Esophagus muscularis mucosa (tissue), 4 donors: ENCODE data around the gene ARID5A. TPM values are rescaled to one million over a fixed set of nuclear protein-coding genes. Genes with fewer than 3 reads are reported as not detected.
A peak's percentile ranks its signal among the peaks of the same experiment; 100 is the strongest.

Source experiments
- DNase-seq: peaks from one replicate; pipeline ENCODE4 v3.0.0-alpha.2; 2017; ENCODE audit errors: extremely low spot score
- H3K27ac ChIP-seq, 4 donors: fragments of 200-600 bp; sonication (generic); replicated peaks in 1 of 4; 1 replicate in 3 of 4; 2 replicates in 1 of 4; pipeline ENCODE4 v1.5.1; 2016 to 2019; ENCODE audit warnings: mild to moderate bottlenecking in 1 of 4
- H3K27me3 ChIP-seq, 4 donors: fragments of 200-600 bp; sonication (generic); one replicate each; pipeline versions ENCODE4 v1.5.1 to v1.6.0; 2016 to 2019
- H3K36me3 ChIP-seq, 4 donors: fragments of 200-600 bp; sonication (generic); one replicate each; pipeline ENCODE4 v1.5.1; 2016 to 2019
- H3K4me1 ChIP-seq, 4 donors: fragments of 200-600 bp; sonication (generic); one replicate each; pipeline ENCODE4 v1.5.1; 2016 to 2019
- H3K4me3 ChIP-seq, 4 donors: fragments of 200-600 bp; sonication (generic); 1 replicate in 2 of 4; 2 replicates in 2 of 4; pipeline ENCODE4 v1.5.1; 2016 to 2019; ENCODE audit warnings: mild to moderate bottlenecking in 4 of 4, moderate library complexity in 1 of 4
- H3K9me3 ChIP-seq, 4 donors: fragments of 200-600 bp; sonication (generic); 1 replicate in 3 of 4; 2 replicates in 1 of 4; pipeline ENCODE4 v1.5.1; 2016 to 2019
- EP300 ChIP-seq: sonication (generic); formaldehyde crosslinking; IDR thresholded peaks from one replicate; pipeline ENCODE4 v1.6.1; 2017; ENCODE audit warnings: antibody characterized with exemption
- POLR2A ChIP-seq: fragments of 450-650 bp; IDR thresholded peaks from one replicate; pipeline ENCODE4 v1.6.1; 2017; ENCODE audit warnings: antibody characterized with exemption, moderate library complexity, mild to moderate bottlenecking, low read depth
- POLR2AphosphoS5 ChIP-seq, 2 donors: sonication (generic); formaldehyde crosslinking; IDR thresholded peaks; one replicate each; pipeline ENCODE4 v1.6.1; 2017; ENCODE audit warnings: antibody characterized with exemption in 2 of 2
- WGBS: methylation state at CpG from one replicate; pipeline ENCODE4 v1.1.5; 2018; 5-methylcytosine and 5-hydroxymethylcytosine counted together
- intact Hi-C: fragments of 100-400 bp; cut with DNase I; formaldehyde crosslinking; loops from one replicate; pipeline ENCODE4 v1.15.1; 2023
- total RNA-seq, 4 donors: library from RNA; depleted of rRNA; stranded (reverse); fragments of >200 nt; gene quantifications; one replicate each; pipeline versions ENCODE4 v1.1.0 to v1.2.1, GENCODE V29; 2016
- TF ChIP-seq, protein P1 (sequence below), 3 experiments: fragments of 200-600 bp in 2 of 3; fragments of 450-650 bp in 1 of 3; sonication (generic) in 2 of 3; IDR thresholded peaks; one replicate each; pipeline ENCODE4 v1.5.1; 2017 to 2019; ENCODE audit warnings: antibody characterized with exemption in 3 of 3, mild to moderate bottlenecking in 2 of 3, moderate library complexity in 1 of 3

ARID5A gene
- total RNA-seq, 4 donors from 2014 or later = 26.2 to 238 (median 70.7) TPM

DNA sequence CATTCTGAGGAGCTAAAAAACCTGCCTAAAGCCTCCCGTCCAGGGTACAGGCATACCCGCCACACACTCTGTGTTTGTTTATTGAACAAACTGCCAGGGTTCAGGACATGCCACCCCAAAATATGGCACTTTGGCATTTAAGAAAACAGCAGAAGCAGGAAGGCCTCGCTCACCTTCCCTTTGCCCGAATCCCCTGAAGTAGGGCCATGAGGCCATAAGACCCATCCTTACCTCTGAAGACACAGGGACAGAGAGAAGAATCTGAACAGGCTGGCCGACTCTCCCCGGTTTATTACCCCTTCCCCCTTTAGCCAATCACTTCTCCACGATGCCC lies 29.7 kb upstream of the ARID5A start:
- Histone ChIP-seq H3K4me1 (peaks cover 8 to 31% (median 26%) of the 10 kb centered on the region in 4 donors), H3K27ac (no peak overlapping the region), H3K36me3 (no peaks in the 10 kb centered on the region), H3K4me3 (no peak overlapping the region), H3K9me3 (no peaks in the 10 kb centered on the region), H3K27me3 (peaks cover 0 to 12% (median 0%) of the 10 kb centered on the region in 4 donors)
- no peak for DNase-seq
- no peak for TF ChIP-seq POLR2AphosphoS5 (IDR thresholded peaks at IDR 0.05)
- no peak for TF ChIP-seq EP300
- TF ChIP-seq POLR2A = no peak
- TF ChIP-seq, protein P1, sequence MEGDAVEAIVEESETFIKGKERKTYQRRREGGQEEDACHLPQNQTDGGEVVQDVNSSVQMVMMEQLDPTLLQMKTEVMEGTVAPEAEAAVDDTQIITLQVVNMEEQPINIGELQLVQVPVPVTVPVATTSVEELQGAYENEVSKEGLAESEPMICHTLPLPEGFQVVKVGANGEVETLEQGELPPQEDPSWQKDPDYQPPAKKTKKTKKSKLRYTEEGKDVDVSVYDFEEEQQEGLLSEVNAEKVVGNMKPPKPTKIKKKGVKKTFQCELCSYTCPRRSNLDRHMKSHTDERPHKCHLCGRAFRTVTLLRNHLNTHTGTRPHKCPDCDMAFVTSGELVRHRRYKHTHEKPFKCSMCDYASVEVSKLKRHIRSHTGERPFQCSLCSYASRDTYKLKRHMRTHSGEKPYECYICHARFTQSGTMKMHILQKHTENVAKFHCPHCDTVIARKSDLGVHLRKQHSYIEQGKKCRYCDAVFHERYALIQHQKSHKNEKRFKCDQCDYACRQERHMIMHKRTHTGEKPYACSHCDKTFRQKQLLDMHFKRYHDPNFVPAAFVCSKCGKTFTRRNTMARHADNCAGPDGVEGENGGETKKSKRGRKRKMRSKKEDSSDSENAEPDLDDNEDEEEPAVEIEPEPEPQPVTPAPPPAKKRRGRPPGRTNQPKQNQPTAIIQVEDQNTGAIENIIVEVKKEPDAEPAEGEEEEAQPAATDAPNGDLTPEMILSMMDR (IDR thresholded peaks at IDR 0.05) = no peak
- 94% methylated on average over 7 of the region's 7 CpGs for WGBS
- intact Hi-C loops = loop anchor here (5.0 to 10.0 kb wide), 2 partner anchors 35 to 372 kb away; partner anchors contain the start of gene ASTL

- Histone ChIP-seq H3K27me3 (peaks cover 0 to under 1% (median 0%) of the 10 kb centered on the region in 4 donors), H3K4me3 (peak overlapping the region; percentile 40 to 56 (median 44)), H3K4me1 (peaks cover 8 to 23% (median 21%) of the 10 kb centered on the region in 4 donors), H3K27ac (no peak overlapping the region), H3K9me3 (no peaks in the 10 kb centered on the region), H3K36me3 (no peaks in the 10 kb centered on the region)
- TF ChIP-seq POLR2AphosphoS5 (IDR thresholded peaks at IDR 0.05) (peak in 1 of 2 donors; percentile 54), EP300 (no peak), POLR2A (no peak)
- TF ChIP-seq, protein P1 (IDR thresholded peaks at IDR 0.05) = peak in 2 of 3 experiments; percentile 97 to 99
- WGBS = 25% methylated on average over 13 of the region's 38 CpGs
- no peak for DNase-seq
- intact Hi-C loops = loop anchor here (5.0 to 10.0 kb wide), 2 partner anchors 36 to 373 kb away; partner anchors contain the start of gene ASTL
These were observed 28.5 kb upstream of the ARID5A start for GRCh38 chr2:96507957-96508520.

- TF ChIP-seq POLR2AphosphoS5 (IDR thresholded peaks at IDR 0.05) (no peak), EP300 (no peak), POLR2A (no peak)
- TF ChIP-seq, protein P1 (IDR thresholded peaks at IDR 0.05) = no peak
- Histone ChIP-seq H3K36me3 (no peaks in the 10 kb centered on the region), H3K27ac (no peak overlapping the region), H3K4me1 (peaks cover 8 to 23% (median 20%) of the 10 kb centered on the region in 4 donors), H3K27me3 (no peaks in the 10 kb centered on the region), H3K9me3 (no peaks in the 10 kb centered on the region), H3K4me3 (peak overlapping the region in 3 of 4 donors; percentile 40 to 56 (median 44))
- intact Hi-C loops = loop anchor here (1.0 to 10.0 kb wide), 3 partner anchors 36 to 374 kb away; partner anchors contain the start of gene ASTL
- no peak for DNase-seq
- 71% methylated on average over 21 of the region's 26 CpGs for WGBS
These were observed 27.9 kb upstream of the ARID5A start for GRCh38 chr2:96508521-96509113.

GRCh38 chr2:96509114-96509846 lies 27.3 kb upstream of the ARID5A start:
- Histone ChIP-seq H3K9me3 (no peaks in the 10 kb centered on the region), H3K4me1 (peaks cover 8 to 23% (median 20%) of the 10 kb centered on the region in 4 donors), H3K36me3 (no peaks in the 10 kb centered on the region), H3K27ac (no peak overlapping the region), H3K4me3 (no peak overlapping the region), H3K27me3 (no peaks in the 10 kb centered on the region)
- 27% methylated on average over 26 of the region's 32 CpGs for WGBS
- intact Hi-C loops = loop anchor here (1.0 to 10.0 kb wide), 3 partner anchors 37 to 374 kb away; partner anchors contain the start of gene ASTL
- no peak for DNase-seq
- TF ChIP-seq POLR2A (no peak), POLR2AphosphoS5 (IDR thresholded peaks at IDR 0.05) (peak in 1 of 2 donors; percentile 66), EP300 (no peak)
- TF ChIP-seq, protein P1 (IDR thresholded peaks at IDR 0.05) = peak; percentile 96 to 100 (median 98)
